Skeletal muscle tissue (tissue), 1 donor: Measurements from ENCODE around the gene CSAG3. TPM values are rescaled to one million over a fixed set of nuclear protein-coding genes. Genes with fewer than 3 reads are reported as not detected.

Source experiments
- total RNA-seq: library from RNA; depleted of rRNA; stranded (reverse); fragments of >200 nt; gene quantifications from one replicate; pipeline ENCODE4 v1.2.3, GENCODE V29; 2014

Gene CSAG3
- total RNA-seq, 1 donor from 2014 or later: not detected

Other genes starting within 250 kb of the CSAG3 start
- 0.52 TPM for gene GABRQ, start 121.3 kb upstream of the CSAG3 start, total RNA-seq
- not detected for gene MAGEA3, start 60.4 kb upstream of the CSAG3 start, total RNA-seq
- gene CSAG2, start 49.9 kb upstream of the CSAG3 start, total RNA-seq: not detected
- gene MAGEA2B, start 44.6 kb upstream of the CSAG3 start, total RNA-seq: not detected
- gene CSAG1, start 25.5 kb upstream of the CSAG3 start, total RNA-seq: not detected
- gene MAGEA12, start 25.5 kb upstream of the CSAG3 start, total RNA-seq: not detected
- gene MAGEA2, start 5.4 kb upstream of the CSAG3 start, total RNA-seq: not detected
- not detected for gene MAGEA6, start 10.5 kb downstream of the CSAG3 start, total RNA-seq
- gene CETN2, start 71.5 kb downstream of the CSAG3 start, total RNA-seq: 22.4 TPM
- gene NSDHL, start 71.8 kb downstream of the CSAG3 start, total RNA-seq: 10.4 TPM
- gene ZNF185, start 138.8 kb downstream of the CSAG3 start, total RNA-seq: 6.8 TPM
- under 0.01 TPM for gene PNMA5, start 234.9 kb downstream of the CSAG3 start, total RNA-seq